CD14-positive monocyte (primary cell): ENCODE measurements around the gene CD200R1L. TPM values are rescaled to one million over a fixed set of nuclear protein-coding genes. Genes with fewer than 3 reads are reported as not detected.

Experiments
- DNase-seq, 3 donors: peaks; one replicate each; pipeline ENCODE4 v3.0.0-alpha.2; 2011 to 2022
- H2AFZ ChIP-seq: 2 replicates; pipeline ENCODE4 v1.6.0; 2012; ENCODE audit warnings: mild to moderate bottlenecking, low read depth, low read length, inconsistent platforms; ENCODE audit not compliant: insufficient read depth, poor library complexity, severe bottlenecking
- H3K27ac ChIP-seq, 2 donors: 1 replicate in 1 of 2; 2 replicates in 1 of 2; pipeline ENCODE4 v1.5.1; 2012 to 2013; ENCODE audit warnings: low read length in 2 of 2, control low read depth in 1 of 2, inconsistent platforms in 1 of 2, low read depth in 1 of 2, mild to moderate bottlenecking in 1 of 2
- H3K27me3 ChIP-seq, 2 donors: one replicate each; pipeline versions ENCODE4 v1.6.0 to v1.6.1; 2011 to 2013; ENCODE audit warnings: low read length in 2 of 2; ENCODE audit not compliant: control insufficient read depth in 2 of 2, insufficient read depth in 2 of 2
- H3K36me3 ChIP-seq, 2 donors: replicated peaks in 1 of 2; 1 replicate in 1 of 2; 2 replicates in 1 of 2; pipeline versions ENCODE4 v1.5.1 to v1.6.1; 2012 to 2013; ENCODE audit warnings: low read length in 2 of 2, control low read depth in 1 of 2, inconsistent platforms in 1 of 2, mild to moderate bottlenecking in 1 of 2; ENCODE audit not compliant: insufficient read depth in 2 of 2, control insufficient read depth in 1 of 2
- H3K4me1 ChIP-seq, 2 donors: 1 replicate in 1 of 2; 2 replicates in 1 of 2; pipeline versions ENCODE4 v1.5.1 to v1.6.1; 2012 to 2013; ENCODE audit warnings: low read length in 2 of 2, control low read depth in 1 of 2, inconsistent platforms in 1 of 2, mild to moderate bottlenecking in 1 of 2, moderate library complexity in 1 of 2; ENCODE audit not compliant: insufficient read depth in 2 of 2, control insufficient read depth in 1 of 2
- H3K4me2 ChIP-seq: replicated peaks from 2 replicates; pipeline ENCODE3; 2012; ENCODE audit warnings: low read length, moderate library complexity, mild to moderate bottlenecking; ENCODE audit not compliant: poor library complexity, severe bottlenecking; ENCODE audit errors: extremely low read depth
- H3K4me3 ChIP-seq, 3 experiments: fragments of 200-600 bp in 1 of 3; sonication (generic) in 1 of 3; replicated peaks in 1 of 3; 1 replicate in 2 of 3; 2 replicates in 1 of 3; pipeline ENCODE4 v1.5.1; 2011 to 2013; ENCODE audit warnings: low read length in 3 of 3, mild to moderate bottlenecking in 3 of 3, control low read depth in 2 of 3, low read depth in 2 of 3, inconsistent platforms in 1 of 3, moderate library complexity in 1 of 3
- H3K79me2 ChIP-seq: 2 replicates; pipeline ENCODE4 v1.6.0; 2012; ENCODE audit warnings: mild to moderate bottlenecking, control low read depth, inconsistent platforms, low read length, moderate library complexity; ENCODE audit not compliant: insufficient read depth
- H3K9ac ChIP-seq: 2 replicates; pipeline ENCODE4 v1.6.0; 2017; ENCODE audit warnings: low read length, mild to moderate bottlenecking; ENCODE audit not compliant: insufficient read depth, poor library complexity, severe bottlenecking
- H3K9me3 ChIP-seq, 2 donors: replicated peaks in 1 of 2; 1 replicate in 1 of 2; 2 replicates in 1 of 2; pipeline versions ENCODE4 v1.5.1 to v1.6.1; 2012 to 2013; ENCODE audit warnings: low read length in 2 of 2, control low read depth in 1 of 2; ENCODE audit not compliant: control insufficient read depth in 1 of 2, insufficient read depth in 1 of 2
- H4K20me1 ChIP-seq: 2 replicates; pipeline ENCODE4 v1.6.0; 2012; ENCODE audit warnings: mild to moderate bottlenecking, low read length, control low read depth, moderate library complexity; ENCODE audit not compliant: insufficient read depth
- H3K27ac Mint-ChIP-seq, 7 donors: one replicate each; pipeline ENCODE4 v1.8.0; 2020; ENCODE audit warnings: mild to moderate bottlenecking in 7 of 7, mixed read lengths in 7 of 7, moderate library complexity in 6 of 7, inconsistent platforms in 2 of 7
- H3K27me3 Mint-ChIP-seq, 3 donors: one replicate each; pipeline ENCODE4 v1.8.0; 2021 to 2022; ENCODE audit warnings: low read depth in 3 of 3, mild to moderate bottlenecking in 3 of 3, mixed read lengths in 3 of 3, moderate library complexity in 3 of 3, inconsistent platforms in 1 of 3
- H3K36me3 Mint-ChIP-seq, 2 donors: one replicate each; pipeline ENCODE4 v1.8.0; 2020; ENCODE audit warnings: mixed read lengths in 2 of 2, inconsistent platforms in 1 of 2, mild to moderate bottlenecking in 1 of 2
- H3K4me1 Mint-ChIP-seq: one replicate; pipeline ENCODE4 v1.8.0; 2020; ENCODE audit warnings: mild to moderate bottlenecking, mixed read lengths
- H3K4me3 Mint-ChIP-seq, 2 donors: one replicate each; pipeline ENCODE4 v1.8.0; 2020; ENCODE audit warnings: mild to moderate bottlenecking in 2 of 2, mixed read lengths in 2 of 2, moderate library complexity in 1 of 2
- H3K9me3 Mint-ChIP-seq, 7 donors: one replicate each; pipeline ENCODE4 v1.8.0; 2020 to 2022; ENCODE audit warnings: mixed read lengths in 7 of 7, mild to moderate bottlenecking in 6 of 7, moderate library complexity in 6 of 7, inconsistent platforms in 2 of 7
- CTCF ChIP-seq: fragments of 200-600 bp; IDR thresholded peaks from one replicate; pipeline ENCODE4 v1.8.0; 2022; ENCODE audit warnings: antibody characterized with exemption, mild to moderate bottlenecking
- WGBS: methylation state at CpG from one replicate; pipeline ENCODE4 v1.1.5; 2013; ENCODE audit warnings: missing lambda C conversion rate; ENCODE audit not compliant: insufficient coverage; 5-methylcytosine and 5-hydroxymethylcytosine counted together
- intact Hi-C, 2 donors: fragments of 100-400 bp; cut with micrococcal nuclease; formaldehyde crosslinking; loops; one replicate each; pipeline versions ENCODE4 v1.15.0 to v1.15.1; 2023
- polyA plus RNA-seq, 3 donors: library from polyadenylated mRNA; depleted of rRNA in 1 of 3; unstranded in 2 of 3; stranded (reverse) in 1 of 3; fragments of 300-500 nt in 2 of 3; fragments of >200 nt in 1 of 3; fragmentation: Illumina TruSeq in 2 of 3; gene quantifications; 1 replicate in 2 of 3; 2 replicates in 1 of 3; pipeline ENCODE4 v1.2.3, GENCODE V29; 2012 to 2021

CD200R1L gene
- polyA plus RNA-seq, 3 donors, result not detected

GRCh38 chr3:112807685-112808084 is 39.0 kb downstream of the CD200R1L start:
- Histone ChIP-seq H3K36me3 (no peaks in the 10 kb centered on the region), H3K9ac (no peak overlapping the region), H3K27ac (no peak overlapping the region), H2AFZ (no peak overlapping the region), H3K79me2 (no peaks in the 10 kb centered on the region), H3K4me3 (no peak overlapping the region), H3K4me2 (no peak overlapping the region), H4K20me1 (no peaks in the 10 kb centered on the region), H3K4me1 (peaks cover 27 to 39% of the 10 kb centered on the region in 2 donors), H3K9me3 (no peaks in the 10 kb centered on the region), H3K27me3 (no peaks in the 10 kb centered on the region)
- no peaks in the 10 kb centered on the region for H3K36me3 Mint-ChIP-seq
- no peak overlapping the region for H3K4me3 Mint-ChIP-seq
- H3K27ac Mint-ChIP-seq, result no peak overlapping the region
- H3K27me3 Mint-ChIP-seq, result peaks cover 0 to 5% (median 2%) of the 10 kb centered on the region in 3 donors
- peaks cover 40% of the 10 kb centered on the region for H3K4me1 Mint-ChIP-seq
- WGBS, result 100% methylated on average over 1 of the region's 4 CpGs
- peaks cover 0 to 5% (median 0%) of the 10 kb centered on the region in 7 donors for H3K9me3 Mint-ChIP-seq
- no peak for DNase-seq
- intact Hi-C loops, result no loop called here
- TF ChIP-seq CTCF, result no peak

- peaks cover 39% of the 10 kb centered on the region for H3K4me1 Mint-ChIP-seq
- DNase-seq, result no peak
- peaks cover 0 to 5% (median 2%) of the 10 kb centered on the region in 3 donors for H3K27me3 Mint-ChIP-seq
- Histone ChIP-seq H3K4me1 (peaks cover 19 to 31% of the 10 kb centered on the region in 2 donors), H3K9ac (no peak overlapping the region), H3K9me3 (no peaks in the 10 kb centered on the region), H3K27me3 (no peaks in the 10 kb centered on the region), H3K79me2 (no peaks in the 10 kb centered on the region), H3K36me3 (no peaks in the 10 kb centered on the region), H3K4me3 (no peak overlapping the region), H2AFZ (no peak overlapping the region), H3K27ac (no peak overlapping the region), H4K20me1 (no peaks in the 10 kb centered on the region), H3K4me2 (no peak overlapping the region)
- intact Hi-C loops, result no loop called here
- TF ChIP-seq CTCF, result no peak
- WGBS, result 87% methylated on average over 3 of the region's 5 CpGs
- peaks cover 0 to 5% (median 0%) of the 10 kb centered on the region in 7 donors for H3K9me3 Mint-ChIP-seq
- no peak overlapping the region for H3K27ac Mint-ChIP-seq
- no peak overlapping the region for H3K4me3 Mint-ChIP-seq
- H3K36me3 Mint-ChIP-seq, result no peaks in the 10 kb centered on the region
These were observed 39.8 kb downstream of the CD200R1L start for GRCh38 chr3:112806903-112807302.
